Fibroblast of lung (primary cell): ENCODE results near the gene FLNB.

Source experiments
- CTCF ChIP-seq, 2 donors: IDR thresholded peaks in 1 of 2; conservative IDR thresholded peaks in 1 of 2; 1 replicate in 1 of 2; 2 replicates in 1 of 2; pipeline ENCODE4 v1.5.1; 2011 to 2012; ENCODE audit warnings: low read length in 2 of 2, control low read depth in 1 of 2, inconsistent platforms in 1 of 2, low read depth in 1 of 2, mild to moderate bottlenecking in 1 of 2
- EZH2 ChIP-seq: IDR thresholded peaks from 2 replicates; pipeline ENCODE4 v1.5.1; 2012; ENCODE audit warnings: low read length, control low read depth, mild to moderate bottlenecking; ENCODE audit errors: missing control alignments

- TF ChIP-seq CTCF (conservative IDR thresholded peaks at IDR 0.05 in 1 of 2, IDR thresholded peaks at IDR 0.05 in 1 of 2; ENCODE audit: low read depth in 1 of 2, low read length in 2 of 2), result no peak
- no peak for TF ChIP-seq EZH2
These were observed 27.5 kb downstream of the FLNB start for GRCh38 chr3:58035524-58036255.
